Spleen (tissue), 11 donors: ENCODE results near the gene GRIK5. TPM values are rescaled to one million over a fixed set of nuclear protein-coding genes. Genes with fewer than 3 reads are reported as not detected.
A peak's percentile ranks its signal among the peaks of the same experiment; 100 is the strongest.

Experiments used
- DNase-seq: peaks from one replicate; pipeline ENCODE4 v3.0.0-alpha.2; 2020
- H3K27ac ChIP-seq, 8 donors: fragments of 200-600 bp; sonication (generic) in 7 of 8; 1 replicate in 4 of 8; 2 replicates in 4 of 8; pipeline versions ENCODE4 v1.5.0 to v1.8.0; 2016 to 2021; ENCODE audit warnings: inconsistent platforms in 4 of 8, mild to moderate bottlenecking in 4 of 8, moderate library complexity in 1 of 8
- H3K27me3 ChIP-seq, 7 donors: fragments of 200-600 bp; sonication (generic) in 6 of 7; replicated peaks in 1 of 7; 1 replicate in 4 of 7; 2 replicates in 3 of 7; pipeline versions ENCODE4 v1.5.0 to v1.8.0; 2016 to 2021; ENCODE audit warnings: inconsistent platforms in 3 of 7, mild to moderate bottlenecking in 1 of 7
- H3K36me3 ChIP-seq, 6 donors: fragments of 200-600 bp; sonication (generic) in 5 of 6; 1 replicate in 4 of 6; 2 replicates in 2 of 6; pipeline versions ENCODE4 v1.5.0 to v1.8.0; 2016 to 2021; ENCODE audit warnings: inconsistent platforms in 2 of 6
- H3K4me1 ChIP-seq, 6 donors: fragments of 200-600 bp; sonication (generic) in 5 of 6; 1 replicate in 3 of 6; 2 replicates in 3 of 6; pipeline versions ENCODE4 v1.5.0 to v1.8.0; 2016 to 2021; ENCODE audit warnings: inconsistent platforms in 3 of 6
- H3K4me3 ChIP-seq, 8 donors: fragments of 200-600 bp; sonication (generic) in 7 of 8; 1 replicate in 4 of 8; 2 replicates in 4 of 8; pipeline versions ENCODE4 v1.5.0 to v1.8.0; 2016 to 2021; ENCODE audit warnings: inconsistent platforms in 4 of 8, mild to moderate bottlenecking in 4 of 8, moderate library complexity in 2 of 8
- H3K9me3 ChIP-seq, 8 donors: fragments of 200-600 bp; sonication (generic) in 7 of 8; 1 replicate in 4 of 8; 2 replicates in 4 of 8; pipeline versions ENCODE4 v1.5.0 to v1.8.0; 2016 to 2021; ENCODE audit warnings: inconsistent platforms in 4 of 8
- CTCF ChIP-seq, 11 experiments: fragments of 200-600 bp in 7 of 11; fragments of 450-650 bp in 4 of 11; sonication (generic) in 4 of 11; IDR thresholded peaks in 8 of 11; conservative IDR thresholded peaks in 3 of 11; 1 replicate in 7 of 11; 2 replicates in 4 of 11; pipeline versions ENCODE4 v1.4.0 to v1.8.0; 2016 to 2021; ENCODE audit warnings: antibody characterized with exemption in 11 of 11, inconsistent platforms in 4 of 11, mild to moderate bottlenecking in 1 of 11
- POLR2A ChIP-seq, 3 donors: fragments of 450-650 bp; IDR thresholded peaks; one replicate each; pipeline ENCODE4 v1.5.1; 2017; ENCODE audit warnings: antibody characterized with exemption in 3 of 3, mild to moderate bottlenecking in 1 of 3
- POLR2AphosphoS5 ChIP-seq, 3 donors: sonication (generic); formaldehyde crosslinking; IDR thresholded peaks; one replicate each; pipeline ENCODE4 v1.5.1; 2017; ENCODE audit warnings: antibody characterized with exemption in 3 of 3
- WGBS, 5 donors: extraction: QIAGEN DNeasy Blood & Tissue Kit in 3 of 5; methylation state at CpG; one replicate each; pipeline versions ENCODE4 v1.1.5 to v1.1.7; 2013 to 2018; 5-methylcytosine and 5-hydroxymethylcytosine counted together
- intact Hi-C: fragments of 100-400 bp; cut with DNase I; formaldehyde crosslinking; loops from one replicate; pipeline ENCODE4 v1.15.0; 2023; ENCODE audit warnings: low total_unique reads
- polyA plus RNA-seq, 3 donors: library from polyadenylated mRNA; stranded (reverse); fragments of 200-250 nt; gene quantifications; one replicate each; pipeline ENCODE4 v1.2.1, GENCODE V29; 2013
- total RNA-seq, 7 donors: library from RNA; depleted of rRNA in 3 of 7; stranded (reverse); fragments of >200 nt in 3 of 7; fragmentation: NEBNext Ultra II Directional in 4 of 7; extraction: Animal tissue kit (Norgen Biotek cat#: 25700) in 4 of 7; gene quantifications; one replicate each; pipeline versions ENCODE4 v1.1.0 to v1.2.1, GENCODE V29; 2016 to 2021
- donor health status: healthy with polysubstance abuse.
- donor health status: DM: no; HTN: no; CAD: no; lungs with moderate emphysema.
- donor health status: DM: no; HTN: no; CAD: no.
- donor health status: Bipolar disorder and iron deficiency.
- donor health status: healthy.
- donor health status: DM: no; HTN: no; CAD: no.
- donor health status: DM: yes; HTN: yes; CAD: no.

Gene GRIK5
- total and polyA plus RNA-seq, 10 donors = 0.94 to 4.7 (median 2.1) TPM

DNA sequence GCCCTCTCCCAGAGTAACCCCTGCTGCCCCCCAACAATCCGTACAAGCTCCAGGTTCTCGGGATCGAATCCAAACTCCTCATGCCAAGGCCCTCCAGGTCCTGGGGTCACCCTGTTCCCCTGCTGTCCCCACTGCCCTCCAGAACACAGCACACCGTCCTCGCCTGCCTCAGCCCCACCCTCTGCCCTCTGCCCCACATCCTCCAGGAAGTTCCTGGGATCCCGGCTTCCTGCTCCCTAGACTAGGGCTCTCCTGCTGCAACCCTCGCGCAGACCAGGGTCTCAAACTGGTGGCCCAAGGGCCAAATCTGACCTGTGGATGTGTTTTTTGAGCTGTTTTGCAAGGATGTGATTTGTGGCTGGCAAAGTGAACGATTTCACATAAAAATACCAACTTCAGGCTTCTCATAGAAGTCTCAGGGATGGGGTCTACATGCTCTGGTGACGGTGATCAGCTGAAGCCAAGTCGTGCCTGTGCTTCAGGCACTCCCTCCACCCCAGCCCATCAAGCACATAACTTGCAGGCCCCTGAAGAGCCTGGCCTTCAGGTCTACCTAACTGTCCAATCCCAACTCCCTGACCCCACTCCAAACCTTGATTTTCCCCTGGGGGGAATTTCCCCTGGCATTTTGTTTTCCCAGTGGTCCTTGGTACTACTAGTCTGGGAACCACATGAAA lies 112.7 kb downstream of the GRIK5 start:
- TF ChIP-seq CTCF (IDR thresholded peaks at IDR 0.05 in 8 of 11, conservative IDR thresholded peaks at IDR 0.05 in 3 of 11) (no peak), POLR2AphosphoS5 (IDR thresholded peaks at IDR 0.05) (no peak), POLR2A (IDR thresholded peaks at IDR 0.05) (no peak)
- Histone ChIP-seq H3K4me3 (peak overlapping the region in 1 of 8 donors; percentile 94), H3K9me3 (no peaks in the 10 kb centered on the region), H3K36me3 (peaks cover 0 to 35% (median 9%) of the 10 kb centered on the region in 6 donors), H3K4me1 (peaks cover 12 to 28% (median 18%) of the 10 kb centered on the region in 6 donors), H3K27ac (peak overlapping the region in 7 of 8 donors; percentile 91 to 97 (median 96)), H3K27me3 (no peaks in the 10 kb centered on the region)
- intact Hi-C loops = no loop called here
- DNase-seq = no peak
- 76 to 86% (median 78%) methylated on average over 9 to 11 of the region's 11 CpGs for WGBS, 5 donors

DNA sequence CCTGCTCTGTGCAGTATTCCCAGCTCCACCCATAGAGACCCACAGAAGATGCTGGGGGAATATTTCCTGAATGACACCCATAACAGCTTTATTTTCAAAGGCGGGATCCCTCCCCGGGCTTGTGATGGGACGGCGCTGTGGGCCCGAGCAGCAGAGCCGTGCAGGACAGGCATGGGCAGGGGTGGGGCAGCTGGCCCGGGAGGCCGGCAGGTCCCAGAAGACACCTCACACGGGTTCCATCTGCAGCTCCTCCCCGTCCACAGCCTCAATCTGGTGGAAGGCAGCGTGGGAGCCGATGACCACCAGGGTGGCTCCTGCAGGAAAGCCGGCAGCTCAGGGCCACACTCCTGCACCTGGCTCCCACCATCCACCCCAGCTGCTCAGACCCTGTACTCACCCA lies 113.4 kb downstream of the GRIK5 start:
- 89 to 97% (median 95%) methylated on average over 11 to 13 of the region's 13 CpGs for WGBS, 5 donors
- Histone ChIP-seq H3K36me3 (peaks cover 0 to 35% (median 9%) of the 10 kb centered on the region in 6 donors), H3K9me3 (no peaks in the 10 kb centered on the region), H3K4me3 (no peak overlapping the region), H3K27me3 (no peaks in the 10 kb centered on the region), H3K27ac (peak overlapping the region in 1 of 8 donors; percentile 97), H3K4me1 (peaks cover 13 to 31% (median 20%) of the 10 kb centered on the region in 6 donors)
- peak; percentile 78 for DNase-seq
- intact Hi-C loops = no loop called here
- no peak for TF ChIP-seq CTCF (IDR thresholded peaks at IDR 0.05 in 8 of 11, conservative IDR thresholded peaks at IDR 0.05 in 3 of 11)
- TF ChIP-seq POLR2A (IDR thresholded peaks at IDR 0.05) = no peak
- TF ChIP-seq POLR2AphosphoS5 (IDR thresholded peaks at IDR 0.05) = no peak

- peaks cover 17 to 40% (median 24%) of the 10 kb centered on the region in 6 donors for H3K4me1 ChIP-seq
- TF ChIP-seq POLR2AphosphoS5 (IDR thresholded peaks at IDR 0.05) = peak in 2 of 3 donors; percentile 4 to 49
- no peak for TF ChIP-seq POLR2A (IDR thresholded peaks at IDR 0.05)
- peaks cover 0 to 35% (median 9%) of the 10 kb centered on the region in 6 donors for H3K36me3 ChIP-seq
- no peak overlapping the region for H3K27ac ChIP-seq
- no peaks in the 10 kb centered on the region for H3K9me3 ChIP-seq
- H3K4me3 ChIP-seq = no peak overlapping the region
- no peaks in the 10 kb centered on the region for H3K27me3 ChIP-seq
- 74 to 81% (median 80%) methylated on average over 7 of the region's 7 CpGs for WGBS, 5 donors
- no peak for DNase-seq
- intact Hi-C loops = no loop called here
Observed at GRCh38 chr19:41955521-41955920, 114.5 kb downstream of the GRIK5 start.

- peak; percentile 94 for DNase-seq
- WGBS, 5 donors = 4 to 7% (median 6%) methylated on average over 9 to 12 of the region's 12 CpGs
- H3K4me1 ChIP-seq = peaks cover 5 to 21% (median 10%) of the 10 kb centered on the region in 6 donors
- TF ChIP-seq CTCF (IDR thresholded peaks at IDR 0.05 in 8 of 11, conservative IDR thresholded peaks at IDR 0.05 in 3 of 11) = peak; percentile 95 to 99 (median 98)
- no peak for TF ChIP-seq POLR2A (IDR thresholded peaks at IDR 0.05)
- peak; percentile 54 to 72 (median 65) for TF ChIP-seq POLR2AphosphoS5 (IDR thresholded peaks at IDR 0.05)
- H3K27ac ChIP-seq = no peak overlapping the region
- H3K27me3 ChIP-seq = no peaks in the 10 kb centered on the region
- intact Hi-C loops = no loop called here
- peaks cover 0 to 27% (median 8%) of the 10 kb centered on the region in 6 donors for H3K36me3 ChIP-seq
- H3K4me3 ChIP-seq = no peak overlapping the region
- no peaks in the 10 kb centered on the region for H3K9me3 ChIP-seq
Observed at GRCh38 chr19:41951686-41952172, 118.3 kb downstream of the GRIK5 start.

Other genes with a start within 250 kb of the GRIK5 start
- gene LYPD4, start 225.5 kb downstream of the GRIK5 start, total RNA-seq = not detected
- under 1 TPM in 1 of 3 donors, not detected in 2; 0.04 TPM for gene LYPD4, start 225.5 kb downstream of the GRIK5 start, polyA plus RNA-seq
- not detected for gene DMRTC2, start 225.2 kb downstream of the GRIK5 start, total RNA-seq
- gene DMRTC2, start 225.2 kb downstream of the GRIK5 start, polyA plus RNA-seq = not detected
- 1,000 to 10,000 TPM in 4 of 7 donors, 100 to 1,000 TPM in 3; 744 to 2,126 (median 1,870) TPM for gene RPS19, start 210.0 kb downstream of the GRIK5 start, total RNA-seq
- 1,000 to 10,000 TPM; 5,153 to 8,491 (median 7,946) TPM for gene RPS19, start 210.0 kb downstream of the GRIK5 start, polyA plus RNA-seq
- 100 to 1,000 TPM; 222 to 361 (median 269) TPM for gene CD79A, start 192.9 kb downstream of the GRIK5 start, total RNA-seq
- 1,000 to 10,000 TPM in 1 of 3 donors, 100 to 1,000 TPM in 2; 748 to 1,033 (median 986) TPM for gene CD79A, start 192.9 kb downstream of the GRIK5 start, polyA plus RNA-seq
- gene ARHGEF1, start 187.0 kb downstream of the GRIK5 start, total RNA-seq = 100 to 1,000 TPM; 238 to 473 (median 382) TPM
- 100 to 1,000 TPM; 314 to 543 (median 478) TPM for gene ARHGEF1, start 187.0 kb downstream of the GRIK5 start, polyA plus RNA-seq
- 1 to 10 TPM in 5 of 7 donors, under 1 TPM in 2; 0.46 to 3.0 (median 1.6) TPM for gene ERFL, start 141.8 kb downstream of the GRIK5 start, total RNA-seq
- gene ERFL, start 141.8 kb downstream of the GRIK5 start, polyA plus RNA-seq = 1 to 10 TPM; 2.2 to 2.4 (median 2.2) TPM
- 100 to 1,000 TPM in 5 of 7 donors, 10 to 100 TPM in 2; 85.6 to 154 (median 123) TPM for gene RABAC1, start 110.9 kb downstream of the GRIK5 start, total RNA-seq
- 100 to 1,000 TPM; 110 to 165 (median 145) TPM for gene RABAC1, start 110.9 kb downstream of the GRIK5 start, polyA plus RNA-seq
- gene ATP1A3, start 76.0 kb downstream of the GRIK5 start, total RNA-seq = 1 to 10 TPM in 5 of 7 donors, under 1 TPM in 2; 0.72 to 2.2 (median 1.9) TPM
- gene ATP1A3, start 76.0 kb downstream of the GRIK5 start, polyA plus RNA-seq = under 1 TPM; 0.39 to 0.83 (median 0.53) TPM
- 10 to 100 TPM; 12.0 to 21.0 (median 17.4) TPM for gene ZNF574, start 6.0 kb upstream of the GRIK5 start, total RNA-seq
- gene ZNF574, start 6.0 kb upstream of the GRIK5 start, polyA plus RNA-seq = 10 to 100 TPM in 1 of 3 donors, 1 to 10 TPM in 2; 4.7 to 10.5 (median 4.9) TPM
- gene POU2F2, start 62.2 kb upstream of the GRIK5 start, total RNA-seq = 10 to 100 TPM; 22.7 to 67.4 (median 45.4) TPM
- 10 to 100 TPM; 22.3 to 48.5 (median 33.3) TPM for gene POU2F2, start 62.2 kb upstream of the GRIK5 start, polyA plus RNA-seq
- 10 to 100 TPM; 43.3 to 73.9 (median 48.5) TPM for gene DEDD2, start 147.5 kb upstream of the GRIK5 start, total RNA-seq
- 10 to 100 TPM; 24.7 to 52.1 (median 29.4) TPM for gene DEDD2, start 147.5 kb upstream of the GRIK5 start, polyA plus RNA-seq
- 10 to 100 TPM in 4 of 7 donors, 1 to 10 TPM in 3; 6.5 to 15.0 (median 10.2) TPM for gene ZNF526, start 150.1 kb upstream of the GRIK5 start, total RNA-seq
- 1 to 10 TPM; 1.9 to 6.1 (median 2.8) TPM for gene ZNF526, start 150.1 kb upstream of the GRIK5 start, polyA plus RNA-seq
- 10 to 100 TPM; 20.8 to 33.1 (median 31.1) TPM for gene GSK3A, start 172.4 kb upstream of the GRIK5 start, total RNA-seq
- 10 to 100 TPM; 22.7 to 39.3 (median 26.4) TPM for gene GSK3A, start 172.4 kb upstream of the GRIK5 start, polyA plus RNA-seq
- gene ERF, start 184.9 kb upstream of the GRIK5 start, total RNA-seq = 10 to 100 TPM; 36.8 to 73.1 (median 56.4) TPM
- 10 to 100 TPM; 13.5 to 49.7 (median 17.7) TPM for gene ERF, start 184.9 kb upstream of the GRIK5 start, polyA plus RNA-seq
- gene CIC, start 199.0 kb upstream of the GRIK5 start, total RNA-seq = 100 to 1,000 TPM in 1 of 7 donors, 10 to 100 TPM in 6; 63.8 to 100 (median 76.7) TPM
- 10 to 100 TPM; 12.5 to 43.6 (median 16.8) TPM for gene CIC, start 199.0 kb upstream of the GRIK5 start, polyA plus RNA-seq
- gene PRR19, start 231.9 kb upstream of the GRIK5 start, total RNA-seq = 1 to 10 TPM in 2 of 7 donors, under 1 TPM in 3, not detected in 2; 0.46 to 1.2 (median 0.60) TPM
- under 1 TPM; 0.33 to 0.61 (median 0.49) TPM for gene PRR19, start 231.9 kb upstream of the GRIK5 start, polyA plus RNA-seq
- gene PAFAH1B3, start 232.4 kb upstream of the GRIK5 start, total RNA-seq = 10 to 100 TPM; 13.7 to 20.3 (median 15.5) TPM
- gene PAFAH1B3, start 232.4 kb upstream of the GRIK5 start, polyA plus RNA-seq = 10 to 100 TPM; 24.3 to 34.3 (median 29.9) TPM
- gene TMEM145, start 243.1 kb upstream of the GRIK5 start, total RNA-seq = 1 to 10 TPM in 2 of 7 donors, under 1 TPM in 4, not detected in 1; 0.28 to 2.3 (median 0.79) TPM
- gene TMEM145, start 243.1 kb upstream of the GRIK5 start, polyA plus RNA-seq = under 1 TPM; 0.13 to 0.43 (median 0.21) TPM